HG02571 (cell line): ENCODE results near the gene CPXM1.

Source experiments
- ATAC-seq: cut with Tn5 transposase; IDR thresholded peaks from one replicate; pipeline ENCODE4 v1.9.1; 2021; ENCODE audit warnings: mild to moderate bottlenecking, moderate library complexity; ENCODE audit not compliant: unreplicated experiment

Gene CPXM1

GRCh38 chr20:2750491-2751251 is 49.8 kb downstream of the CPXM1 start:
- no peak for ATAC-seq

- ATAC-seq: no peak
Measured at GRCh38 chr20:2749951-2750490, 50.4 kb downstream of the CPXM1 start.

- no peak for ATAC-seq
Measured at GRCh38 chr20:2749343-2749950, 51.0 kb downstream of the CPXM1 start.

- no peak for ATAC-seq
Measured at GRCh38 chr20:2748551-2749342, 51.7 kb downstream of the CPXM1 start.

GRCh38 chr20:2747676-2748235 is 52.7 kb downstream of the CPXM1 start:
- ATAC-seq: no peak

GRCh38 chr20:2746636-2747265 is 53.7 kb downstream of the CPXM1 start:
- ATAC-seq: no peak

- no peak for ATAC-seq
Measured at GRCh38 chr20:2745936-2746635, 54.3 kb downstream of the CPXM1 start.

- ATAC-seq: no peak
Measured at GRCh38 chr20:2745060-2745910, 55.1 kb downstream of the CPXM1 start.
